ENCODE results near the gene OXCT2. TPM values are rescaled to one million over a fixed set of nuclear protein-coding genes. Genes with fewer than 3 reads are reported as not detected.

OXCT2 gene
- total RNA-seq, 1 experiment from 2014 or later = 2.3 TPM

DNA sequence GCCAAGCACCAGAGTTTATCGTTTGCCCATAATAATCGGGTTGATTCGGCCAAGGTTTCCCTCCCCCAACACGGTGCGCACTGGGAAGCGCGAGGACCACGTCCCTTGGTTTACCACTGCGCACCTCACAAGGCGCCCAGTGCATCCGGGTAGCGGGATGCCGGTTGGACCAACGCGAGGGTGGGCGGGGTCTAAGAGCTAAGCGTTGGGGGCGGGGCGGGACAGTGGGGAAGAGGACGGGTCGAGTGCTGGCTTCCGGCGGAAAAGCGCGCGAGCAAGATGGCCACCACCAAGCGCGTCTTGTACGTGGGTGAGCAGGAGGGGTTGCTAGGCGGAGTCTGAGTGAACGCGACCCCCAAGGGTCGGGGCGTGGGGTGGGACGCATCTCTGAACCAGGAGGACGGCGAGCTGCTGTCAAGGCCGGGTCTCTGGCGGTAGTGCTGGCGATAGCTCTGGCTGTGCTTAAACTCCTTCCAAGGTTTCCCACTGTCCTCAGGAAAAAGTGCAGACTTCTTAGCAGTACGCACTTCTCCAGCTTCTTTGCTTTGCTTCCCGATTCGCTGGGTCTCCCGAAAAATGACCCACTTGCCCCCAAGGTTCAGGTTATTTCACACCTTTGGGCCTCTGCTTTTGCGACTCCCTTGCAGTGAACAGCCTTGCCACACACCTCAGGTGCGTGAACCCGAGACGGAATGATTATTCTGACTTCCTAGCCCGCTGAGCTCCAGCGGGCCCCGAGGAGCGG is 32.4 kb downstream of the OXCT2 start, which contains the start of gene PPIE (continued):
- TF ChIP-seq, protein P1, sequence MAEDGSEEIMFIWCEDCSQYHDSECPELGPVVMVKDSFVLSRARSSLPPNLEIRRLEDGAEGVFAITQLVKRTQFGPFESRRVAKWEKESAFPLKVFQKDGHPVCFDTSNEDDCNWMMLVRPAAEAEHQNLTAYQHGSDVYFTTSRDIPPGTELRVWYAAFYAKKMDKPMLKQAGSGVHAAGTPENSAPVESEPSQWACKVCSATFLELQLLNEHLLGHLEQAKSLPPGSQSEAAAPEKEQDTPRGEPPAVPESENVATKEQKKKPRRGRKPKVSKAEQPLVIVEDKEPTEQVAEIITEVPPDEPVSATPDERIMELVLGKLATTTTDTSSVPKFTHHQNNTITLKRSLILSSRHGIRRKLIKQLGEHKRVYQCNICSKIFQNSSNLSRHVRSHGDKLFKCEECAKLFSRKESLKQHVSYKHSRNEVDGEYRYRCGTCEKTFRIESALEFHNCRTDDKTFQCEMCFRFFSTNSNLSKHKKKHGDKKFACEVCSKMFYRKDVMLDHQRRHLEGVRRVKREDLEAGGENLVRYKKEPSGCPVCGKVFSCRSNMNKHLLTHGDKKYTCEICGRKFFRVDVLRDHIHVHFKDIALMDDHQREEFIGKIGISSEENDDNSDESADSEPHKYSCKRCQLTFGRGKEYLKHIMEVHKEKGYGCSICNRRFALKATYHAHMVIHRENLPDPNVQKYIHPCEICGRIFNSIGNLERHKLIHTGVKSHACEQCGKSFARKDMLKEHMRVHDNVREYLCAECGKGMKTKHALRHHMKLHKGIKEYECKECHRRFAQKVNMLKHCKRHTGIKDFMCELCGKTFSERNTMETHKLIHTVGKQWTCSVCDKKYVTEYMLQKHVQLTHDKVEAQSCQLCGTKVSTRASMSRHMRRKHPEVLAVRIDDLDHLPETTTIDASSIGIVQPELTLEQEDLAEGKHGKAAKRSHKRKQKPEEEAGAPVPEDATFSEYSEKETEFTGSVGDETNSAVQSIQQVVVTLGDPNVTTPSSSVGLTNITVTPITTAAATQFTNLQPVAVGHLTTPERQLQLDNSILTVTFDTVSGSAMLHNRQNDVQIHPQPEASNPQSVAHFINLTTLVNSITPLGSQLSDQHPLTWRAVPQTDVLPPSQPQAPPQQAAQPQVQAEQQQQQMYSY (CRISPR knock-in tag; IDR thresholded peaks at IDR 0.05) = no peak; the same call in 1 of the 2 replicates
- TF ChIP-seq, protein P2, sequence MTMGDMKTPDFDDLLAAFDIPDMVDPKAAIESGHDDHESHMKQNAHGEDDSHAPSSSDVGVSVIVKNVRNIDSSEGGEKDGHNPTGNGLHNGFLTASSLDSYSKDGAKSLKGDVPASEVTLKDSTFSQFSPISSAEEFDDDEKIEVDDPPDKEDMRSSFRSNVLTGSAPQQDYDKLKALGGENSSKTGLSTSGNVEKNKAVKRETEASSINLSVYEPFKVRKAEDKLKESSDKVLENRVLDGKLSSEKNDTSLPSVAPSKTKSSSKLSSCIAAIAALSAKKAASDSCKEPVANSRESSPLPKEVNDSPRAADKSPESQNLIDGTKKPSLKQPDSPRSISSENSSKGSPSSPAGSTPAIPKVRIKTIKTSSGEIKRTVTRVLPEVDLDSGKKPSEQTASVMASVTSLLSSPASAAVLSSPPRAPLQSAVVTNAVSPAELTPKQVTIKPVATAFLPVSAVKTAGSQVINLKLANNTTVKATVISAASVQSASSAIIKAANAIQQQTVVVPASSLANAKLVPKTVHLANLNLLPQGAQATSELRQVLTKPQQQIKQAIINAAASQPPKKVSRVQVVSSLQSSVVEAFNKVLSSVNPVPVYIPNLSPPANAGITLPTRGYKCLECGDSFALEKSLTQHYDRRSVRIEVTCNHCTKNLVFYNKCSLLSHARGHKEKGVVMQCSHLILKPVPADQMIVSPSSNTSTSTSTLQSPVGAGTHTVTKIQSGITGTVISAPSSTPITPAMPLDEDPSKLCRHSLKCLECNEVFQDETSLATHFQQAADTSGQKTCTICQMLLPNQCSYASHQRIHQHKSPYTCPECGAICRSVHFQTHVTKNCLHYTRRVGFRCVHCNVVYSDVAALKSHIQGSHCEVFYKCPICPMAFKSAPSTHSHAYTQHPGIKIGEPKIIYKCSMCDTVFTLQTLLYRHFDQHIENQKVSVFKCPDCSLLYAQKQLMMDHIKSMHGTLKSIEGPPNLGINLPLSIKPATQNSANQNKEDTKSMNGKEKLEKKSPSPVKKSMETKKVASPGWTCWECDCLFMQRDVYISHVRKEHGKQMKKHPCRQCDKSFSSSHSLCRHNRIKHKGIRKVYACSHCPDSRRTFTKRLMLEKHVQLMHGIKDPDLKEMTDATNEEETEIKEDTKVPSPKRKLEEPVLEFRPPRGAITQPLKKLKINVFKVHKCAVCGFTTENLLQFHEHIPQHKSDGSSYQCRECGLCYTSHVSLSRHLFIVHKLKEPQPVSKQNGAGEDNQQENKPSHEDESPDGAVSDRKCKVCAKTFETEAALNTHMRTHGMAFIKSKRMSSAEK (CRISPR knock-in tag; IDR thresholded peaks at IDR 0.05; ENCODE audit: borderline replicate concordance) = no peak
- TF ChIP-seq, protein P3, sequence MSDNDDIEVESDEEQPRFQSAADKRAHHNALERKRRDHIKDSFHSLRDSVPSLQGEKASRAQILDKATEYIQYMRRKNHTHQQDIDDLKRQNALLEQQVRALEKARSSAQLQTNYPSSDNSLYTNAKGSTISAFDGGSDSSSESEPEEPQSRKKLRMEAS (CRISPR knock-in tag; IDR thresholded peaks at IDR 0.05) = peak; percentile 92
- TF ChIP-seq, protein P4, sequence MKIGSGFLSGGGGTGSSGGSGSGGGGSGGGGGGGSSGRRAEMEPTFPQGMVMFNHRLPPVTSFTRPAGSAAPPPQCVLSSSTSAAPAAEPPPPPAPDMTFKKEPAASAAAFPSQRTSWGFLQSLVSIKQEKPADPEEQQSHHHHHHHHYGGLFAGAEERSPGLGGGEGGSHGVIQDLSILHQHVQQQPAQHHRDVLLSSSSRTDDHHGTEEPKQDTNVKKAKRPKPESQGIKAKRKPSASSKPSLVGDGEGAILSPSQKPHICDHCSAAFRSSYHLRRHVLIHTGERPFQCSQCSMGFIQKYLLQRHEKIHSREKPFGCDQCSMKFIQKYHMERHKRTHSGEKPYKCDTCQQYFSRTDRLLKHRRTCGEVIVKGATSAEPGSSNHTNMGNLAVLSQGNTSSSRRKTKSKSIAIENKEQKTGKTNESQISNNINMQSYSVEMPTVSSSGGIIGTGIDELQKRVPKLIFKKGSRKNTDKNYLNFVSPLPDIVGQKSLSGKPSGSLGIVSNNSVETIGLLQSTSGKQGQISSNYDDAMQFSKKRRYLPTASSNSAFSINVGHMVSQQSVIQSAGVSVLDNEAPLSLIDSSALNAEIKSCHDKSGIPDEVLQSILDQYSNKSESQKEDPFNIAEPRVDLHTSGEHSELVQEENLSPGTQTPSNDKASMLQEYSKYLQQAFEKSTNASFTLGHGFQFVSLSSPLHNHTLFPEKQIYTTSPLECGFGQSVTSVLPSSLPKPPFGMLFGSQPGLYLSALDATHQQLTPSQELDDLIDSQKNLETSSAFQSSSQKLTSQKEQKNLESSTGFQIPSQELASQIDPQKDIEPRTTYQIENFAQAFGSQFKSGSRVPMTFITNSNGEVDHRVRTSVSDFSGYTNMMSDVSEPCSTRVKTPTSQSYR (CRISPR knock-in tag; IDR thresholded peaks at IDR 0.05) = peak; percentile 74; the same call in 1 of the 2 replicates

DNA sequence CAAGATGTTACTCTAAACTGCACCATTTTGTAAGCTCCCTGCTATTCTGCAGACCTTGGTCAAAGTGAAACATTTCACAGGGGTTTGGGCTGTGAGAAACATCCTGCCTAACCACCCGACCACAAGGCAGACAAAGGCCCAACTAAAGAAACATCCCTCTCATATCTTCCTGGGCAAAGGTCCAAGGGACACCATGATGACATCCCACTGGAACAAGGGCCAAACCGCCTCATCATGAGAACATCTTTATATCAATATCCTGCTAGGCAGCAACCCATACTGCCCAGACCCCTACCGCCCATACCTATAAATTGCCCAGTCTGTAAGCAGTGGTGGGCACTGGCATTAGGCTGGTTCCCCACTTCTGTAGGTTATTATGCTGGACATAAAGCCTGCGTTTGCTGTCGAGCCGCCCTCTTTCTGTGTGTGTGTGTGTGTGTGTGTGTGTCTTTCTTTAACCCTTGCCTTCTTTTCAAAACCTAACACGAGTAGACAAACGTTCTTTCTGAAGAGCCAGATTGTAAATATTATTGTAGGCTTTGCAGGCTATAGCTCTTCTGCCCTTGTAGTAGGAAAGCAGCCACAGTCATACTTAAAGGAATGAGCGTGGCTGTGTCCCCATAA is 33.5 kb downstream of the OXCT2 start:
- Mint-ChIP-seq H3K27me3 (ENCODE audit: low read depth) (peaks cover 59% of the 10 kb centered on the region), H3K4me1 (peaks cover 13% of the 10 kb centered on the region), H3K36me3 (peaks cover 19% of the 10 kb centered on the region), H3K9me3 (peaks cover 3% of the 10 kb centered on the region; the same call in 1 of the 2 replicates), H3K4me3 (no peak overlapping the region), H3K27ac (no peak overlapping the region)
- CTCF ChIA-PET = interaction anchor here (1.0 to 2.2 kb wide), 5 partner anchors 23 to 199 kb away, joined by 3 to 16 read pairs (median 7); partner anchors contain the start of gene PABPC4
- DNase-seq (ENCODE audit: low spot score) (no peak), ATAC-seq (no peak)
- POLR2A ChIA-PET = no interaction called here
- TF ChIP-seq, protein P5, sequence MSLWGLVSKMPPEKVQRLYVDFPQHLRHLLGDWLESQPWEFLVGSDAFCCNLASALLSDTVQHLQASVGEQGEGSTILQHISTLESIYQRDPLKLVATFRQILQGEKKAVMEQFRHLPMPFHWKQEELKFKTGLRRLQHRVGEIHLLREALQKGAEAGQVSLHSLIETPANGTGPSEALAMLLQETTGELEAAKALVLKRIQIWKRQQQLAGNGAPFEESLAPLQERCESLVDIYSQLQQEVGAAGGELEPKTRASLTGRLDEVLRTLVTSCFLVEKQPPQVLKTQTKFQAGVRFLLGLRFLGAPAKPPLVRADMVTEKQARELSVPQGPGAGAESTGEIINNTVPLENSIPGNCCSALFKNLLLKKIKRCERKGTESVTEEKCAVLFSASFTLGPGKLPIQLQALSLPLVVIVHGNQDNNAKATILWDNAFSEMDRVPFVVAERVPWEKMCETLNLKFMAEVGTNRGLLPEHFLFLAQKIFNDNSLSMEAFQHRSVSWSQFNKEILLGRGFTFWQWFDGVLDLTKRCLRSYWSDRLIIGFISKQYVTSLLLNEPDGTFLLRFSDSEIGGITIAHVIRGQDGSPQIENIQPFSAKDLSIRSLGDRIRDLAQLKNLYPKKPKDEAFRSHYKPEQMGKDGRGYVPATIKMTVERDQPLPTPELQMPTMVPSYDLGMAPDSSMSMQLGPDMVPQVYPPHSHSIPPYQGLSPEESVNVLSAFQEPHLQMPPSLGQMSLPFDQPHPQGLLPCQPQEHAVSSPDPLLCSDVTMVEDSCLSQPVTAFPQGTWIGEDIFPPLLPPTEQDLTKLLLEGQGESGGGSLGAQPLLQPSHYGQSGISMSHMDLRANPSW (CRISPR knock-in tag; conservative IDR thresholded peaks at IDR 0.05; ENCODE audit: low read depth) = no peak
- TF ChIP-seq SP1 (CRISPR knock-in tag; conservative IDR thresholded peaks at IDR 0.05) = no peak
- TF ChIP-seq, protein P6, sequence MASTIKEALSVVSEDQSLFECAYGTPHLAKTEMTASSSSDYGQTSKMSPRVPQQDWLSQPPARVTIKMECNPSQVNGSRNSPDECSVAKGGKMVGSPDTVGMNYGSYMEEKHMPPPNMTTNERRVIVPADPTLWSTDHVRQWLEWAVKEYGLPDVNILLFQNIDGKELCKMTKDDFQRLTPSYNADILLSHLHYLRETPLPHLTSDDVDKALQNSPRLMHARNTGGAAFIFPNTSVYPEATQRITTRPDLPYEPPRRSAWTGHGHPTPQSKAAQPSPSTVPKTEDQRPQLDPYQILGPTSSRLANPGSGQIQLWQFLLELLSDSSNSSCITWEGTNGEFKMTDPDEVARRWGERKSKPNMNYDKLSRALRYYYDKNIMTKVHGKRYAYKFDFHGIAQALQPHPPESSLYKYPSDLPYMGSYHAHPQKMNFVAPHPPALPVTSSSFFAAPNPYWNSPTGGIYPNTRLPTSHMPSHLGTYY (CRISPR knock-in tag; IDR thresholded peaks at IDR 0.05) = no peak
- no peak for TF ChIP-seq ZNF121 (CRISPR knock-in tag; IDR thresholded peaks at IDR 0.05)
- TF ChIP-seq, protein P1 (CRISPR knock-in tag; IDR thresholded peaks at IDR 0.05) = no peak
- TF ChIP-seq ZNF138 (CRISPR knock-in tag; conservative IDR thresholded peaks at IDR 0.05) = no peak
- TF ChIP-seq, protein P7, sequence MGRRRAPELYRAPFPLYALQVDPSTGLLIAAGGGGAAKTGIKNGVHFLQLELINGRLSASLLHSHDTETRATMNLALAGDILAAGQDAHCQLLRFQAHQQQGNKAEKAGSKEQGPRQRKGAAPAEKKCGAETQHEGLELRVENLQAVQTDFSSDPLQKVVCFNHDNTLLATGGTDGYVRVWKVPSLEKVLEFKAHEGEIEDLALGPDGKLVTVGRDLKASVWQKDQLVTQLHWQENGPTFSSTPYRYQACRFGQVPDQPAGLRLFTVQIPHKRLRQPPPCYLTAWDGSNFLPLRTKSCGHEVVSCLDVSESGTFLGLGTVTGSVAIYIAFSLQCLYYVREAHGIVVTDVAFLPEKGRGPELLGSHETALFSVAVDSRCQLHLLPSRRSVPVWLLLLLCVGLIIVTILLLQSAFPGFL (CRISPR knock-in tag; IDR thresholded peaks at IDR 0.05; ENCODE audit: borderline replicate concordance) = no peak
- no peak for TF ChIP-seq FOXK1 (CRISPR knock-in tag; IDR thresholded peaks at IDR 0.05)
- no peak for TF ChIP-seq NR1H2 (CRISPR knock-in tag; IDR thresholded peaks at IDR 0.05)
